ENCODE data around the gene C5orf34.

DNA sequence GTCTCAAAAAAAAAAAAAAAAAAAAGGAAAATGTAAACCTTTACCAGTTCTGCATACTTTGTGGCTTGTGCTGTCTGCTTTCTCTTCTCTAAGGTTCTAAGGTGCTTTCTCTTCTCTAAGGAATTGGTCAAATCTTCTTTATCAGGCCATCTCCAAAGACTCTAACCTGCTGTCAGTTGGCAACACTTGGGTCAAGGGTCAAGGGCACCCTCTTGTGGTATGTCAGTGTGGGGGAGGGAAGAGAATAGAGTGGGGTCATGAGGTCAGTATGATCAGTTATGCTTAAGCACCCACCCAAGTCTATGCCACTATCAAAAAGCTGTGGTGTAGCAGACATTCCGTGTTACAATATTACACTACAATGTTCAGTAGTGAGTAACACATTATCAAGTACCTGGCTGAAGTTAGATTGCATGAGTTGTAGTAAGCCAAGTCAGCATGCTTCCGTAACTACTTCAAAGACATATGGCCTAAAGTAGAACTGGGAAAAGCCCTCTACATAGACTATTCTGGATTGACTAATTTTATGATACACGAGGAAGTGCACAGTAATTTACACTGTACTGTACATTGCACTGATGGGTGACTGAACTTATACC, 77.8 kb downstream of the C5orf34 start:
- TF ChIP-seq, protein P1, sequence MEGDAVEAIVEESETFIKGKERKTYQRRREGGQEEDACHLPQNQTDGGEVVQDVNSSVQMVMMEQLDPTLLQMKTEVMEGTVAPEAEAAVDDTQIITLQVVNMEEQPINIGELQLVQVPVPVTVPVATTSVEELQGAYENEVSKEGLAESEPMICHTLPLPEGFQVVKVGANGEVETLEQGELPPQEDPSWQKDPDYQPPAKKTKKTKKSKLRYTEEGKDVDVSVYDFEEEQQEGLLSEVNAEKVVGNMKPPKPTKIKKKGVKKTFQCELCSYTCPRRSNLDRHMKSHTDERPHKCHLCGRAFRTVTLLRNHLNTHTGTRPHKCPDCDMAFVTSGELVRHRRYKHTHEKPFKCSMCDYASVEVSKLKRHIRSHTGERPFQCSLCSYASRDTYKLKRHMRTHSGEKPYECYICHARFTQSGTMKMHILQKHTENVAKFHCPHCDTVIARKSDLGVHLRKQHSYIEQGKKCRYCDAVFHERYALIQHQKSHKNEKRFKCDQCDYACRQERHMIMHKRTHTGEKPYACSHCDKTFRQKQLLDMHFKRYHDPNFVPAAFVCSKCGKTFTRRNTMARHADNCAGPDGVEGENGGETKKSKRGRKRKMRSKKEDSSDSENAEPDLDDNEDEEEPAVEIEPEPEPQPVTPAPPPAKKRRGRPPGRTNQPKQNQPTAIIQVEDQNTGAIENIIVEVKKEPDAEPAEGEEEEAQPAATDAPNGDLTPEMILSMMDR (IDR thresholded peaks at IDR 0.05; ENCODE audit: low read depth, low read length) = no peak
- TF ChIP-seq POLR2A (IDR thresholded peaks at IDR 0.05; ENCODE audit: extremely low read depth, insufficient read length) = no peak
- TF ChIP-seq, protein P2, sequence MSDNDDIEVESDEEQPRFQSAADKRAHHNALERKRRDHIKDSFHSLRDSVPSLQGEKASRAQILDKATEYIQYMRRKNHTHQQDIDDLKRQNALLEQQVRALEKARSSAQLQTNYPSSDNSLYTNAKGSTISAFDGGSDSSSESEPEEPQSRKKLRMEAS (IDR thresholded peaks at IDR 0.05; ENCODE audit: low read depth, low read length) = no peak
- TF ChIP-seq MYC (IDR thresholded peaks at IDR 0.05; ENCODE audit: low read depth, low read length) = no peak

Data from NB4 (cell line).